Subcutaneous abdominal adipose tissue (tissue), 5 donors: ENCODE results near the gene SEPTIN8.

Experiments
- H3K27ac ChIP-seq: one replicate; pipeline ENCODE4 v1.7.0; 2013; ENCODE audit warnings: low read depth, mild to moderate bottlenecking, inconsistent platforms, low read length, moderate library complexity
- H3K27me3 ChIP-seq, 5 donors: one replicate each; pipeline ENCODE4 v1.7.0; 2013; ENCODE audit warnings: low read length in 5 of 5, inconsistent platforms in 1 of 5; ENCODE audit not compliant: control insufficient read depth in 5 of 5, insufficient read depth in 4 of 5
- H3K36me3 ChIP-seq, 5 donors: one replicate each; pipeline ENCODE4 v1.7.0; 2013; ENCODE audit warnings: low read length in 5 of 5; ENCODE audit not compliant: control insufficient read depth in 5 of 5, insufficient read depth in 5 of 5
- H3K4me1 ChIP-seq, 5 donors: one replicate each; pipeline ENCODE4 v1.7.0; 2013; ENCODE audit warnings: low read length in 5 of 5, mild to moderate bottlenecking in 3 of 5, moderate library complexity in 1 of 5; ENCODE audit not compliant: control insufficient read depth in 5 of 5, insufficient read depth in 5 of 5
- H3K4me3 ChIP-seq, 5 donors: one replicate each; pipeline ENCODE4 v1.7.0; 2013; ENCODE audit warnings: low read length in 5 of 5, low read depth in 1 of 5
- H3K9ac ChIP-seq, 5 donors: one replicate each; pipeline ENCODE4 v1.7.0; 2013; ENCODE audit warnings: low read length in 5 of 5, mild to moderate bottlenecking in 4 of 5, moderate library complexity in 3 of 5
- H3K9me3 ChIP-seq, 5 donors: one replicate each; pipeline ENCODE4 v1.7.0; 2013; ENCODE audit warnings: low read length in 5 of 5; ENCODE audit not compliant: control insufficient read depth in 5 of 5
- donor health status: healthy.
- donor health status: healthy.
- donor health status: healthy.
- donor health status: healthy.
- donor health status: healthy.

SEPTIN8 gene

DNA sequence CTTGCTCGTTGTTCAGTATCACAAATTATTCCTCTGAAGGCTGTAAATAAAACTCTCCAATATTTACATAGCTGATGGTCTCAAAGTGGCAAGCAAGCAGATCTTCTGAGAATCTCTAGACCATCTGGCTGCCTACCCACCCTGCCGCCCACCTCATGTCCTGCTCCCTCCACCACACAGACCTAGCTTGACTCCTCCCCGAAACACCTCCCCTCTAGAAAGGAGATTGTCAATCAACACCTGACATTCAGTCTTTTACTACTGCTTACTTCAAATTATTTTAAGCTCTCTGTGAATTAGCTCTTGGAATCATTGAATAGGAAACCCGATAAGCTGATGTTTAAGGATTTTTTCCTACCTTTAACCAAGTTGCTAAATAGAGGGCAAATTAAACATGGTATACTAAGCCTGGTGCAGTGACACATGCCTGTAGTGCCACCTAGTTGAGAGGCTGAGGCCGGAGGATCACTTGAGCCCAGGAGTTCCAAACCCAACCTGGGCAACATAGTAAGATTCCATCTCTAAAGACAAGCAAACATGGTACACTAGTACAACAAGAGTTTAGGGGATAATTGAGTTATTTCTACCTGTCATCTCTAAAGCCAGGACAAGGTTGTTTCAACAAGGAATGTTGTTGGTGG lies 25.1 kb upstream of the SEPTIN8 start:
- H3K36me3 ChIP-seq: no peaks in the 10 kb centered on the region
- H3K9ac ChIP-seq: no peak overlapping the region
- no peak overlapping the region for H3K27ac ChIP-seq
- no peaks in the 10 kb centered on the region for H3K9me3 ChIP-seq
- H3K4me3 ChIP-seq: no peak overlapping the region
- peaks cover 0 to 7% (median 0%) of the 10 kb centered on the region in 5 donors for H3K27me3 ChIP-seq
- no peaks in the 10 kb centered on the region for H3K4me1 ChIP-seq

- Histone ChIP-seq H3K9ac (no peak overlapping the region), H3K4me3 (no peak overlapping the region)
Observed at GRCh38 chr5:132800545-132800944, 23.5 kb upstream of the SEPTIN8 start.

DNA sequence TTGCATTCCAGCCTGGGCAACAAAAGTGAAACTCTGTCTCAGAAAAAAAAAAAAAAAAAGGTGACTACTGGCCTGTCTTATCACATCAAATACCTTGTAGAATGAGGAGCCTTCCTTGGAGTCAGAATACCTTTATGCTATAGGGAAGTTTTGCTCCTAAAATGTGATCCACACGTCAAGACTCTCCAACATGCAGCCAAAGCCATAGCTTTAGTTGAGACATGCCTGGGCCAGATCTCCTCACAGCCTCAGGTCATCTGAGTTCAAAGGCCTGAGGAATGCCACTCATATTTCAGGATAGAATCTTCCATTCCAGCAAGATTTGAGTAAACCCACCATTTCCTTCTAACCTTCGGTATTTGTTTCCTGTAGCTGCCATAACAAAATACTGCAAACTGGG lies 22.4 kb upstream of the SEPTIN8 start:
- Histone ChIP-seq H3K9ac (no peak overlapping the region), H3K9me3 (no peaks in the 10 kb centered on the region), H3K27ac (no peak overlapping the region), H3K36me3 (no peaks in the 10 kb centered on the region), H3K4me1 (no peaks in the 10 kb centered on the region), H3K4me3 (no peak overlapping the region), H3K27me3 (peaks cover 0 to 7% (median 0%) of the 10 kb centered on the region in 5 donors)

More at GRCh38 chr5:132800545-132800944, 23.5 kb upstream of the SEPTIN8 start:
- Histone ChIP-seq H3K9me3 (no peaks in the 10 kb centered on the region), H3K4me1 (no peaks in the 10 kb centered on the region), H3K27ac (no peak overlapping the region), H3K36me3 (no peaks in the 10 kb centered on the region), H3K27me3 (peaks cover 0 to 7% (median 0%) of the 10 kb centered on the region in 5 donors)

GRCh38 chr5:132797651-132798050 lies 20.6 kb upstream of the SEPTIN8 start:
- H3K9ac ChIP-seq: no peak overlapping the region

GRCh38 chr5:132791026-132791425 lies 14.0 kb upstream of the SEPTIN8 start:
- Histone ChIP-seq H3K27ac (no peak overlapping the region), H3K9ac (no peak overlapping the region), H3K27me3 (peaks cover 0 to 8% (median 6%) of the 10 kb centered on the region in 5 donors), H3K4me3 (no peak overlapping the region), H3K4me1 (no peaks in the 10 kb centered on the region), H3K36me3 (no peaks in the 10 kb centered on the region), H3K9me3 (no peaks in the 10 kb centered on the region)

More at GRCh38 chr5:132797651-132798050, 20.6 kb upstream of the SEPTIN8 start:
- Histone ChIP-seq H3K36me3 (no peaks in the 10 kb centered on the region), H3K27ac (no peak overlapping the region), H3K4me1 (no peaks in the 10 kb centered on the region), H3K27me3 (peaks cover 0 to 9% (median under 1%) of the 10 kb centered on the region in 5 donors), H3K9me3 (no peaks in the 10 kb centered on the region), H3K4me3 (no peak overlapping the region)

GRCh38 chr5:132790201-132790865 lies 13.3 kb upstream of the SEPTIN8 start:
- no peak overlapping the region for H3K27ac ChIP-seq
- H3K4me3 ChIP-seq: no peak overlapping the region
- no peaks in the 10 kb centered on the region for H3K36me3 ChIP-seq
- peaks cover 0 to 8% (median 6%) of the 10 kb centered on the region in 5 donors for H3K27me3 ChIP-seq
- no peaks in the 10 kb centered on the region for H3K9me3 ChIP-seq
- no peaks in the 10 kb centered on the region for H3K4me1 ChIP-seq
- no peak overlapping the region for H3K9ac ChIP-seq

GRCh38 chr5:132788990-132789886 lies 12.2 kb upstream of the SEPTIN8 start:
- Histone ChIP-seq H3K4me1 (no peaks in the 10 kb centered on the region), H3K27ac (no peak overlapping the region), H3K9ac (no peak overlapping the region), H3K4me3 (no peak overlapping the region), H3K9me3 (no peaks in the 10 kb centered on the region), H3K27me3 (peaks cover 0 to 8% (median 6%) of the 10 kb centered on the region in 5 donors), H3K36me3 (no peaks in the 10 kb centered on the region)

DNA sequence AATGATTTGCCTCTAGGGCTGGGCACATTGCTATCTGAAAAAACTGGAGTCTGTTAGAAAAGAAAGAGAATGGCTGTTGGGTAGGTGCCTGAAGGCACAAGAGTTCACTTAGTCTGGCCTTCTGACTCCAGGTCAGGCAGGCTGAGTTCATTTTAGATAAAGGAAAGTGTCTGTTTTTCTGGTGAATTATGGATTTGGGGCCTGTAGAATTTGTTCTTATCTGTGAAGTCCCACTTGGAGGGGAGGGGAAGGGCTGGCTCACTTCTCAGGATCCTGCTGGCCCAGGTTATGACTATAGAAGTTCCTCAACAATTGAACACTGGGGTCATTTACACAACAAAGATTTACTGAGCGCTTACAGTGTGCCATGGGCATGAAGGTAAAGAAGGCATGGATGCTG lies 11.5 kb upstream of the SEPTIN8 start:
- H3K4me1 ChIP-seq: no peaks in the 10 kb centered on the region
- H3K27ac ChIP-seq: no peak overlapping the region
- no peak overlapping the region for H3K4me3 ChIP-seq
- no peak overlapping the region for H3K9ac ChIP-seq
- no peaks in the 10 kb centered on the region for H3K36me3 ChIP-seq
- H3K27me3 ChIP-seq: peaks cover 0 to 8% (median 6%) of the 10 kb centered on the region in 5 donors
- H3K9me3 ChIP-seq: no peaks in the 10 kb centered on the region

- no peaks in the 10 kb centered on the region for H3K36me3 ChIP-seq
- no peak overlapping the region for H3K9ac ChIP-seq
- H3K27me3 ChIP-seq: peaks cover 0 to 6% (median 0%) of the 10 kb centered on the region in 5 donors
- no peaks in the 10 kb centered on the region for H3K9me3 ChIP-seq
- H3K4me3 ChIP-seq: no peak overlapping the region
- H3K4me1 ChIP-seq: peaks cover 0 to under 1% (median 0%) of the 10 kb centered on the region in 5 donors
- no peak overlapping the region for H3K27ac ChIP-seq
Observed at GRCh38 chr5:132787076-132787475, 10.0 kb upstream of the SEPTIN8 start.

DNA sequence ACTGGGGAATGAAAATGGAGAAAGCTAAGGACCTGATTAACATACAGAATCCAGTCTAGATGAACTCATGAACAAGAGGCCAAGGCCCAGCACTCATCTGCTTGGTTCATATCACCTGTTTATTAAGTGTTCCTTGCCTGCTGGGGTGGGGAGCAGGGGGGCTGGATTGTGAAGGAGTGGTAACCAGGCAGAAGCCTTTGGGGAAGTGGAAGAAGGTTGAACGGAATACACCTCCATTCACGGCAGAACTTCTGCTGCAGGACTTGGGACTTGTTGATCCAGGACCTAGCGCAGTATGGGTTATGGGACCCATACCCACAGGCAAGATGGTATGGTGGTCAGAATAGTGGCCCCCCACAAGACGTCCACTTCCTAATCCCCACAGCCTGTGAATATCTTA lies 8.8 kb upstream of the SEPTIN8 start:
- H3K27me3 ChIP-seq: peaks cover 0 to 4% (median 0%) of the 10 kb centered on the region in 5 donors
- H3K9ac ChIP-seq: no peak overlapping the region
- H3K4me3 ChIP-seq: no peak overlapping the region
- no peak overlapping the region for H3K27ac ChIP-seq
- H3K4me1 ChIP-seq: peaks cover 0 to 4% (median 0%) of the 10 kb centered on the region in 5 donors
- no peaks in the 10 kb centered on the region for H3K9me3 ChIP-seq
- no peaks in the 10 kb centered on the region for H3K36me3 ChIP-seq
